Heart right ventricle (tissue), 16 donors: ENCODE results near the gene ARHGEF39. TPM values are rescaled to one million over a fixed set of nuclear protein-coding genes. Genes with fewer than 3 reads are reported as not detected.

Experiments
- ATAC-seq, 8 donors: fragments of 200-7000 bp; cut with Tn5 transposase; one replicate each; pipeline ENCODE4 v1.9.1; 2020; ENCODE audit warnings: mild to moderate bottlenecking in 8 of 8, moderate library complexity in 8 of 8, moderate number of reproducible peaks in 1 of 8
- DNase-seq, 2 donors: peaks; one replicate each; pipeline ENCODE4 v3.0.0-alpha.2; 2020
- H3K27ac ChIP-seq, 10 donors: fragments of 200-600 bp; sonication (generic) in 2 of 10; one replicate each; pipeline versions ENCODE4 v1.5.0 to v1.8.0; 2020 to 2022; ENCODE audit warnings: mild to moderate bottlenecking in 3 of 10
- H3K27me3 ChIP-seq, 7 donors: fragments of 200-600 bp; one replicate each; pipeline ENCODE4 v1.8.0; 2021 to 2022; ENCODE audit warnings: mild to moderate bottlenecking in 2 of 7
- H3K36me3 ChIP-seq, 9 donors: fragments of 200-600 bp; sonication (generic) in 1 of 9; one replicate each; pipeline versions ENCODE4 v1.5.0 to v1.8.0; 2020 to 2022; ENCODE audit warnings: mild to moderate bottlenecking in 2 of 9
- H3K4me1 ChIP-seq, 9 donors: fragments of 200-600 bp; sonication (generic) in 1 of 9; one replicate each; pipeline versions ENCODE4 v1.5.0 to v1.8.0; 2020 to 2022; ENCODE audit warnings: mild to moderate bottlenecking in 4 of 9
- H3K4me3 ChIP-seq, 10 donors: fragments of 200-600 bp; sonication (generic) in 2 of 10; one replicate each; pipeline versions ENCODE4 v1.5.0 to v1.8.0; 2020 to 2022; ENCODE audit warnings: mild to moderate bottlenecking in 7 of 10, moderate library complexity in 2 of 10
- H3K9me3 ChIP-seq, 11 donors: fragments of 200-600 bp in 10 of 11; sonication (generic) in 2 of 11; one replicate each; pipeline versions ENCODE4 v1.5.0 to v1.8.0; 2013 to 2022; ENCODE audit warnings: mild to moderate bottlenecking in 2 of 11, control low read depth in 1 of 11, moderate library complexity in 1 of 11
- CTCF ChIP-seq, 9 donors: fragments of 200-600 bp; sonication (generic) in 2 of 9; IDR thresholded peaks; one replicate each; pipeline versions ENCODE4 v1.5.0 to v1.8.0; 2021 to 2022; ENCODE audit warnings: antibody characterized with exemption in 9 of 9, mild to moderate bottlenecking in 5 of 9, moderate library complexity in 1 of 9
- WGBS, 2 donors: extraction: QIAGEN DNeasy Blood & Tissue Kit; methylation state at CpG; one replicate each; pipeline ENCODE4 v1.1.7; 2013; ENCODE audit warnings: inconsistent platforms in 1 of 2; 5-methylcytosine and 5-hydroxymethylcytosine counted together
- intact Hi-C, 10 donors: fragments of 100-400 bp; cut with DNase I; formaldehyde crosslinking; loops; one replicate each; pipeline versions ENCODE4 v1.11.1 to v1.14.2; 2022
- polyA plus RNA-seq, 2 donors: library from polyadenylated mRNA; stranded (reverse); fragments of 200-250 nt; gene quantifications; one replicate each; pipeline ENCODE4 v1.2.3, GENCODE V29; 2013
- total RNA-seq, 10 donors: library from RNA; stranded (reverse); fragmentation: NEBNext Ultra II Directional in 3 of 10; extraction: Animal tissue kit (Norgen Biotek cat#: 25700) in 3 of 10; gene quantifications; one replicate each; pipeline versions ENCODE4 v1.2.1 to v1.2.4, GENCODE V29; 2021 to 2023
- donor health status: Arrhythmogenic right ventricular cardiomyopathy.
- donor health status: ischemic (EF 13 %, LVEDD 7.1; RV severe dilation, severe dysfunction).
- donor health status: healthy with polysubstance abuse.
- donor health status: DM: no; HTN: yes; CAD: no.
- donor health status: DM: no; HTN: no; CAD: no.
- donor health status: ischemic (EF 25% LVEDD 6.9; RV normal size, moderate dysfunction).
- donor health status: ischemic (EF 25% LVEDD 5.7; RV mildly dilated, moderate dysfunction).
- donor health status: healthy.
- donor health status: DM: yes; HTN: yes; CAD: no.
- donor health status: Ischemic cardiomyopathy.
- donor health status: ischemic (EF 35%, LVEDD 5.7; RV mildly dilated, moderate dysfunction).
- donor health status: nonischemic (EF 11% LVEDD 7.7; RV severe dilation, severe dysfunction).
- donor health status: DM: yes; HTN: yes; CAD: no.
- donor health status: PGD.
- donor health status: ischemic (EF 29% LVEDD 5.4; RV normal size, mild dysfunction).
- donor health status: nonischemic (EF 23%, LVEDD 6.1; RV moderate dilation, normal function).

The ARHGEF39 gene
- total and polyA plus RNA-seq, 12 donors: 0.09 to 1.3 (median 0.33) TPM; not detected in 2

DNA sequence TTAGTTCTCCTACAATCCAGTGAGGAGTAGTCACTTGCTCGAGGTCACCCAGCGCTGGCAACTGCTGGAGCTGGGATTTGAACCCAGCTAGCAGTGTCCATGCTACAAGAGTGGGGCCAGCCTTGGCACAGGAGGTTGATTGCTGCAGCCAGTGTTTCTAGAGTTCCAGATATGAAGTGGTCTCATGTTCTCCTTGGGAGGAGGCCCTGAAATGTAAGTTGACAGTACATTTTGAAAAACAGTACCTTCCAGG is 6.1 kb downstream of the ARHGEF39 start:
- TF ChIP-seq CTCF (IDR thresholded peaks at IDR 0.05): no peak
- DNase-seq (peak in 1 of 2 donors; percentile 44), ATAC-seq (peak in 5 of 8 donors; percentile 1 to 9 (median 6))
- Histone ChIP-seq H3K27me3 (no peaks in the 10 kb centered on the region), H3K36me3 (peaks cover 0 to 29% (median 9%) of the 10 kb centered on the region in 9 donors), H3K27ac (peak overlapping the region; percentile 95 to 99 (median 98)), H3K4me1 (peaks cover 0 to 53% (median 34%) of the 10 kb centered on the region in 9 donors), H3K9me3 (no peaks in the 10 kb centered on the region), H3K4me3 (peak overlapping the region; percentile 73 to 98 (median 88))
- intact Hi-C loops: loop anchor here in 9 of 10 donors (1.0 to 10.0 kb wide), 14 partner anchors 30 to 246 kb away; partner anchors contain the start of genes HINT2 (in 3 of the 9), SPAG8 (in 3 of the 9), TPM2 (in 2 of the 9) and CREB3 (in 1 of the 9)
- WGBS, 2 donors: 2% methylated on average over 2 of the region's 2 CpGs

DNA sequence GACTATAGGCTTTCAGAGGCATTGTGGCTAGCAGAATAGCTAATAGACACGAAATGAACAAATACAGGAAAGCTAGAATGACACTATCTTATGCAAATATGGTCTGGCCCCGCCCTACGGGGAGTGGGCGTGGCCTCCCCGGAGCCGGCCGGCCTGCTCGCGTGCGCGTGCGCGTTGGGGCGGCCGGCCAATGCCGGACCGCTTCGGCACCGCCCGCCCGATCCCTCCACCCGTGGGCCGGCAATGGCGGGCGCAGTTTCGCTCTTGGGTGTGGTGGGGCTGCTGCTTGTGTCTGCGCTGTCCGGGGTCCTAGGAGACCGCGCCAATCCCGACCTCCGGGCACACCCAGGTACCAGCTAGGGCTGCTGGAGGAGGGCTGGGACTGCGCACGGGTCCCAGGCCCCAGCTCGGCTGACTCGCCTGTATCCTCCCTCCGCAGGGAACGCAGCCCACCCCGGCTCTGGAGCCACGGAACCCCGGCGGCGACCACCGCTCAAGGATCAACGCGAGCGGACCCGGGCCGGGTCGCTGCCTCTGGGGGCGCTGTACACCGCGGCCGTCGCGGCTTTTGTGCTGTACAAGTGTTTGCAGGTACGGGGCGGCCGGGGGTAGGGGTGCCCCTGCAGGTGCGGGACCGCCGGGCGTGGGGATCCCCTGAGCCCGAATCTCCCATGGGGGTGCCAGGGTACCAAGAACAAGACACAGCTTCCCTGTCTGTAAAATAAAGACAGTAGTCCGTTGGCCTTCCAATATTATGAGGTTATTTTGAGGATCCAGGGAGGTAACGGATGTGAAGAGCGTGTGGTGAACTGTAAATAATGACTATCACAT is 6.6 kb downstream of the ARHGEF39 start, which contains the start of gene CCDC107:
TSS of gene CCDC107 (plus strand) at position 156 of the 831 bp plus-strand sequence. CDS start at position 244, 88 bp downstream.
- WGBS, 2 donors: 0% methylated on average over 66 to 67 of the region's 67 CpGs
- peak; percentile 76 to 90 (median 82) for ATAC-seq
- DNase-seq: peak; percentile 84 to 87
- H3K4me1 ChIP-seq: peaks cover 0 to 53% (median 34%) of the 10 kb centered on the region in 9 donors
- peak; percentile 42 to 79 (median 68) for TF ChIP-seq CTCF (IDR thresholded peaks at IDR 0.05)
- H3K4me3 ChIP-seq: peak within 1 kb of the TSS; percentile 73 to 98 (median 88)
- intact Hi-C loops: loop anchor here in 9 of 10 donors (1.0 to 10.0 kb wide), 13 partner anchors 30 to 246 kb away; partner anchors contain the start of genes HINT2 (in 3 of the 9), SPAG8 (in 3 of the 9), TPM2 (in 2 of the 9) and CREB3 (in 1 of the 9)
- no peaks in the 10 kb centered on the region for H3K9me3 ChIP-seq
- H3K36me3 ChIP-seq: peaks cover 0 to 29% (median 9%) of the 10 kb centered on the region in 9 donors
- H3K27me3 ChIP-seq: no peaks in the 10 kb centered on the region
- H3K27ac ChIP-seq: peak within 1 kb of the TSS; percentile 95 to 99 (median 98)

- peak in 7 of 9 donors; percentile 14 to 59 (median 46) for TF ChIP-seq CTCF (IDR thresholded peaks at IDR 0.05)
- peak; percentile 96 to 98 for DNase-seq
- H3K36me3 ChIP-seq: peaks cover 0 to 29% (median 9%) of the 10 kb centered on the region in 9 donors
- intact Hi-C loops: loop anchor here in 9 of 10 donors (1.0 to 10.0 kb wide), 14 partner anchors 31 to 247 kb away; partner anchors contain the start of genes HINT2 (in 3 of the 9), SPAG8 (in 3 of the 9), TPM2 (in 2 of the 9) and CREB3 (in 1 of the 9)
- H3K27ac ChIP-seq: peak within 1 kb of the TSS; percentile 95 to 99 (median 98)
- H3K4me3 ChIP-seq: peak within 1 kb of the TSS; percentile 73 to 98 (median 88)
- ATAC-seq: peak; percentile 94 to 97 (median 96)
- 0 to 1% methylated on average over 42 of the region's 42 CpGs for WGBS, 2 donors
- peaks cover 0 to 56% (median 34%) of the 10 kb centered on the region in 9 donors for H3K4me1 ChIP-seq
- H3K9me3 ChIP-seq: no peaks in the 10 kb centered on the region
- H3K27me3 ChIP-seq: no peaks in the 10 kb centered on the region
Observed at GRCh38 chr9:35657546-35658136, 7.4 kb downstream of the ARHGEF39 start, which contains the start of gene RMRP. Gene RMRP (minus strand): TSS chr9:35658019.
